Suppressor macrophage treated with lipopolysaccharide for 4 hours (primary cell): Measurements from ENCODE around the gene MGAT3.
"Not testable (repeated sequence)": the region's sequence is repeated elsewhere in the genome, so short reads cannot be mapped to it uniquely, and the experiment has no call there.

Experiments
- DNase-seq: peaks from one replicate; pipeline ENCODE4 v3.0.0-alpha.2; 2020

Gene MGAT3, protein sequence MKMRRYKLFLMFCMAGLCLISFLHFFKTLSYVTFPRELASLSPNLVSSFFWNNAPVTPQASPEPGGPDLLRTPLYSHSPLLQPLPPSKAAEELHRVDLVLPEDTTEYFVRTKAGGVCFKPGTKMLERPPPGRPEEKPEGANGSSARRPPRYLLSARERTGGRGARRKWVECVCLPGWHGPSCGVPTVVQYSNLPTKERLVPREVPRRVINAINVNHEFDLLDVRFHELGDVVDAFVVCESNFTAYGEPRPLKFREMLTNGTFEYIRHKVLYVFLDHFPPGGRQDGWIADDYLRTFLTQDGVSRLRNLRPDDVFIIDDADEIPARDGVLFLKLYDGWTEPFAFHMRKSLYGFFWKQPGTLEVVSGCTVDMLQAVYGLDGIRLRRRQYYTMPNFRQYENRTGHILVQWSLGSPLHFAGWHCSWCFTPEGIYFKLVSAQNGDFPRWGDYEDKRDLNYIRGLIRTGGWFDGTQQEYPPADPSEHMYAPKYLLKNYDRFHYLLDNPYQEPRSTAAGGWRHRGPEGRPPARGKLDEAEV

DNA sequence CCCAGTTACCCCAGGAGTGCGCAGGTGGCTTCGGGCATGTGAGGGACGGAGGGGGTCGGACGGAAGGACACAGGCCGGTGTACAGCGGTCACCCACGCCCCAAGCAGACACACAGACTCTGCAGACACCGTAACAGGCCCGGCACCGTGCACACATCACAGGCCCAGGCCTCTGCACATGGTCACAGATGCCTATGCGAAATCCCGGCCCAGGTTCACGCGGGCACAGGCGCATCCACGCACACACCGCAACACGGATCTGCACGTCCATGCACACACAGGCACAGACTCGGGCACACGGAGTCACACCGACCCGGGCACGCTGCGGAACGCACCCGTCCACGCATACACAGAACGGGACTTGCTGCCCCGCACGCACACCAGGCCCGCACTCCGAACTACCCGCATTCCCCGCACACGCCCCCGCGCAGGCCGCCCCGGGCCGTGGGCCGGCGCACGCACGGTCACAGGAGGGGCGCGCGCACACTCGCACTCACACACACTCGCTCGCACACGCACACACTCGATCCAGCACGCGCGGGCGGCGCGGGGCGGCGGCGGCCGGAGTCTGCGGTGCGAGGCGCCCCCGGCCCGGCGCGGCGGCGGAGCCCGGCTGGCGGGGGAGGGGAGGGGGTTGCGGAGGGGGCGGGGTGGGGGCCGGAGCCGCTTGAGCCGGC is at the start of gene MGAT3:
MGAT3 (plus strand) TSS at position 491 of the 676 bp plus-strand sequence. CDS start 30,336 bp downstream, outside the sequence.
- no peak for DNase-seq

DNA sequence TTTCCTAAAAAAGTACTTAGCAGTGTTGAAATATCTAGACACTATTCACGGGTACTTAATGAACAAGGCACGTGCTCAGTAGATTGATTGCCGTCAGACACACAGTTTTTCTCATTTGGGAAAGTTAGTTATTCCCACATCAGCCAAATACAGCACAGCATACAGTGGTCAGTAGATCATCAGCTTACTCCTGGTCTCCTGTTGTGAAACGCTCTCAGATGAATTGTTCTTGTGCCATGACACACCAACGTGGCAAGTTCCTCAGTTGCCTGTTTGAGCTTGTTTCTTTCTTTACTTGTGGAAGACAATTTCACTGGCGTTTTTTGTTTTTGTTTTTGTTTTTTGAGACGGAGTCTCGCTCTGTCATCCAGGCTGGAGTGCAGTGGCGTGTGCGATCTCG is 48.6 kb upstream of the MGAT3 start:
- DNase-seq = peak; percentile 79

DNA sequence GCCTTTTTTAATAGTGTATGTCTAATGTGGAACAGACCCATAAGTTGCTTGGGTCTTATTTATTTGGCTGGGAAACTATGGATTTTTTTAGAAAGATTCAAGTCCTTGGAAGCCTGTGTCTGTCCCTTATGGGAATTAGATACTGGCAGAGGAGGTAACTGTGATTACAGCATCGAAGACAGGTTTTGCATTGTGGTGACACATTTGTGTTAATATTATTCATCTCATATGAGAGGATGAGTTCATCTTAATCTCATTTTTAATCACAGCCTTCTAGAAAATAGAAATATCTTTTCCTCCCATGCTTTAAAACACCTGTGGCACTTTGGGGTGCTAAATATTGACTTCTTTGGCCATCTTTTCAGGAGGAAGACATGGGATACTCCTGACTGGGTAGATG is 48.0 kb upstream of the MGAT3 start:
- no peak for DNase-seq

DNA sequence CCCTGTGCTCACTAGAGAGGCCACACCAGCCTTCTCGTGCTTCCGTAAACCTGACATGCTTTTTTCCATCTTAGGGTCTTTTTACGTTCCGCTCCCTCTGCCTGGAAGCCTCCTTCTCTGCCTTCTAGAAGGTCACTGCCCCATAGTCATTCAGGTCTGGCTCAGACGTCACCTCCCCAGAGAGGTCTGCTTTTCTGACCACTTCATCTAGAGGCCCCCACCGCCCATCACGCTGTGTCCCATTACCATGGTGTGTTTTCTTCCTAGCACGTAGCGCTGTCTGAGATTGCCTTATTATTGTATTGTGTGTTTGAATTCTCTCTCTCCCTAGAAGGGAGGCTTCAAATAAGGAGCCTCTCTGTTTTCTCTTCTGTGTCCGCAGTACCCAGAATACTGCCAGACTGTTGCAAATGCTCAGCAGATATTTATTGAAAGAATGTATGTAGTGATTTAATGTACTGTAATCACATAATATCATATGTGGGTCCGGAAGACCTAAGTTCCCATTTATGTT is 47.2 kb upstream of the MGAT3 start:
- DNase-seq = no peak

DNA sequence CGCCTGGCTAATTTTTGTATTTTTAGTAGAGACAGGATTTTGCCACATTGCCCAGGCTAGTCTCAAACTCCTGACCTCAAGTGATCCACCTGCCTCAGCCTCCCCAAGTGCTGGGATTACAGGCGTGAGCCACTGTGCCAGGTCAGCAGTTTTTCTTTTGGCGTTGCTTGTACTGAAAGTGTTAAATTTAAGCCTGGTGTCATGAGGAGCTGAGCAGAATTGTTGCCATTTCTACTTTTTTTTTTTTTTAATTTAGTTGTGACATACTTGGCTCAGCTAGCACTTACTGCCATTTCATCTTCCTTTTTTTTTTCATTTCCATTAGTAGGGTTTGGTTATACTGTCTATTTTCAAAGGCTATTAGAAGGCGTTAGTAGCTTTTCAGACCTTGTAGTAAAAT is 46.5 kb upstream of the MGAT3 start:
- peak; percentile 50 for DNase-seq

DNA sequence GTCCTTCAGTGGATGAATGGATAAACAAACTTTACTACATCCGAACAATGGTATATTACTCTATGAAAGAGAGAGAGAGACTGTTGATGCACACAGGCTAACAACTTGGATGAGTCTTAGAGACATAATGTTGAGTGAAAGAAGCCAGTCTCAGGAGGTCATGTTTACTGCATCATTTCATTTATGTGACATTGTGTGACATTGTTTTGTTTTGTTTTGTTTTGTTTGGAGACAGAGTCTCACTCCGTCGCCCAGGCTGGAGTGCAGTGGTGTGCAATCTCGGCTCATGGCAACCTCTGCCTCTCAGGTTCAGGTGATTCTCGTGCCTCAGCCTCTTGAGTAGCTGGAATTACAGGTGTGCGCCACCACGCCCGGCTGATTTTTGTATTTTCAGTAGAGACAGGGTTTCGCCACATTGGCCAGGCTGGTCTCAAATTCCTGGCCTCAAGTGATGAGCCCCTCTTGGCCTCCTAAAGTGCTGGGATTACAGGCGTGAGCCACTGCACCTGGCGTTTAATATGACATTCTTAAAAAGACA is 44.9 kb upstream of the MGAT3 start:
- not testable (repeated sequence) for DNase-seq

DNA sequence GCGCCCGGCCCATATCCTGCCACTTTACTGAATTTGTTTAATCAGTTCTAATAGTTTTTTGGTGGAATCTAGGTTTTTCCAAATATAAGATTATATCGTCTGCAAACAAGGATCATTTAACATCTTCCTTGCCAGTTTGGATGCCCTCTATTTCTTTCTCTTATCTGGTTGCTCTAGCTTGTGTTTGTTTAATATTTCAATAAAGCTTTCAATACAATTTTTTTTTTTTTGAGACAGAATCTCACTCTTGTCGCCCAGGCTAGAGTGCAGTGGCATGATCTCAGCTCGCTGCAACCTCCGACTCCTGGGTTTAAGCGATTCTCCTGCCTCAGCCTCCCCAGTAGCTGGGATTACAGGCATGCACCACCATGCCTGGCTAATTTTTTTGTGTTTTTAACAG is 43.6 kb upstream of the MGAT3 start:
- not testable (repeated sequence) for DNase-seq

DNA sequence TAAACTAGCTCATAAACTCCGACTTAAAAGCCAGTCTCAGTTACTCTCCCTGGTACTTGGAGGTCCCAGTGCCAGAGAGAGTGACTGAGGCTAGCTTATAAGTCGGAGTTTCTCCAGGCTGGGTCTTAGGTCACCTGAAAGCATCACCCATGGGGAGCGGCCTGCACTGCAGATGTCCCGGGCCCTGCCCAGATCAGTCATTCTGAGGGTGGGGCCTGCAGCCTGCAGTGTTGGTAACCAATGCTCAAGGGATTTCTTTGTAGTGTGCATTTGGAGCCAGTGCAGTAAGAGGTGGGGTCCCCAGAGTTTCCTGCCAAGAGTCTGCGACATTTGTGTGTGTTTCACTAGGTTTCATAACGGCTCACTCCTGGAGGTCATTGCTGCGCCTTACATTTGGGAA is 42.4 kb upstream of the MGAT3 start:
- no peak for DNase-seq

DNA sequence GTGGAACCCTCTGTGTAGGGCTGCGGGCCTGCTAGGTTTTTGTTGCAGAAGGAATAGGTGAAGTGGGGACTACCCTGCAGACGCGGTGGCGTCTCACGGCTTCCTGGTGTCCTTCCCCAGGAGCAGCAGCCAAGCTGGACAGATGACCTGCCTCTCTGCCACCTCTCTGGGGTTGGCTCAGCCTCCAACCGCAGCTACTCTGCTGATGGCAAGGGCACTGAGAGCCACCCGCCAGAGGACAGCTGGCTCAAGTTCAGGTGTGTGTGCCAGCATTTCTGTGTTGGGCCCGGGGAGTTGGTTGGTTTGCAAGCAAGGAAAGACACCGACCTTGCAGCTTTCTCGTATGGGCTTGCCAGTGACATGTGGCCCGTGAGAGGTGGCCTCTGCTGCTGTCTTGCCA is 41.9 kb upstream of the MGAT3 start:
- DNase-seq = no peak

DNA sequence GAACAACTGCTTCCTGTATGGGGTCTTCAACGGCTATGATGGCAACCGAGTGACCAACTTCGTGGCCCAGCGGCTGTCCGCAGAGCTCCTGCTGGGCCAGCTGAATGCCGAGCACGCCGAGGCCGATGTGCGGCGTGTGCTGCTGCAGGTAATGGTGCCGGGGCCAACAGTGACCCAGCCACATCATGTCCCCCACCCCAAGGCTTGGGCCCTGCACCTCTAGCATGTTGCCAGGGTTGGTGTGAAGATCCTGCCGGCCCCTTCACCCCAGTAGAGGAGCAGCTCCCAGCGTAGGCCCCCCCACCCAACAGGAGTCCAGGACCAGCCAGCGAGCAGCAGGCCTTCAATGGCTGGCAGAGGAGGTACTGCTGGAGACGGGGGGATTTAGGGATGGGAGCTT is 41.3 kb upstream of the MGAT3 start:
- DNase-seq = no peak

DNA sequence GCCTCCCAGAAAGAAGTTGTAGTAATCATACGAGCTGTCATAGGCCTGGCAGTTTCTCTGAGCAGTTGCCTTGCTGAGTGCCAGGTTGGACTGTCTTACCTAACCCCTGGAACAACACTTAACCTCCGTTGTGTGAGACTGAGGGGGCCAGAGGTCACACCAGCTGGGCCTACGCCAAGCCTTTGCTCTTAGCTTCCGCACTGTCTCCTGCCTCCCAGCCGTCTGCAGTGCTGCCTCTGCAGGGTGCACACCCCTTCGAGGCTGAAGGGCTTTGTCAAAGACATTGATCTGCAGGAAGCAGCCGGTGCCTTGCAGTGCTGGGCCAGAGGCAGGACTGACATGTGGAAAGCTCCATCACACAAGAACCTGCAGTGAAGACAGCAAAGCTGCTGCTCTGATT is 40.5 kb upstream of the MGAT3 start:
- no peak for DNase-seq

DNA sequence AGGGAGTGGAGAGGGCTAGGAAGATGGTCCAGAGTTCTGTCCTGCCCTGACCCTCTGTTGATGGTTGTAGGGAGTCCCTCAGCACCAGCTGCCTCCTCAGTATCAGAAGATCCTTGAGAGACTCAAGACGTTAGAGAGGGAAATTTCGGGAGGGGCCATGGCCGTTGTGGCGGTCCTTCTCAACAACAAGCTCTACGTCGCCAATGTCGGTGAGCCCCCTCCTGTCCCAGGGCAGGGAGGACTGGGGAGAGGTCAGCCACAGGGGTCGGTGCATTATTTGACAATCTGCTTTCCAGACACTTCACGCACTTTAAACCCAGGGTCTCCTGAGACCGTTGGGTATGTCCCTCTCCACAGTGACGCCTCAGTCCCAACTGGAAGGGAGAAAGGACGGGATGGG is 39.2 kb upstream of the MGAT3 start:
- no peak for DNase-seq

DNA sequence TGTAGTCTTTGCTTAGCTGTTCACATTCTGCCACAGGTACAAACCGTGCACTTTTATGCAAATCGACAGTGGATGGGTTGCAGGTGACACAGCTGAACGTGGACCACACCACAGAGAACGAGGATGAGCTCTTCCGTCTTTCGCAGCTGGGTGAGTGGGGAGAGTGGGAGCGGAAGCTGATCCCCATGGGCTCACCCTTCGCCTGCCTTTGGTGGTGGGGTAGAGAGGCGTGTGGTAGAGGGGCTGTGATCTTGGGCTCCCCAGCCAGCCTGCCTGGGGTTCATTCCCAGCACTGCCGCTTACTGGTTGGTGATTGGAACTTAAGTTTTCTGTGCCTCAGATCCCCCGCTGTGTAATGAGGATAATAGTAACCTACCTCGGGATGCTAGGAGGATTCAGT is 38.1 kb upstream of the MGAT3 start:
- DNase-seq = no peak

DNA sequence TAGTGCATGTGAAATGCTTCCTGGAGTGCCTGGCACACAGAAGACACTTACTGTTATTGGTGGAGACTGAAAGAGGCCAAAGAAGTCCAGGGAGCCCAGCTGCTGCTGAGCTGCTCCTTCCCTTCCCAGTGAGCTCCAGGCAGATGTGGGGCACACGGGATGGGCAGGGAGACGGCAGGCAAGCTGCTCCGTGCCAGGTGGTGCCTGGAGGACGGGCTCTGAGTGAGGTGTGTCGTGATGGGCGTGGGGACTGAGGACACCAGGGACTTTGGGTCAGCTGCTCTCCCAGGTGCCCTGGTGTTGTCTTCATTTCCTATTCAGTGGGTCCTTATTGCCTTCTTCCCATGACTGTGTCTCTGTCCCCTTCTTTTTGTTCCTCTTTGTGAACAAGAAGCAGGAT is 37.7 kb upstream of the MGAT3 start:
- no peak for DNase-seq

DNA sequence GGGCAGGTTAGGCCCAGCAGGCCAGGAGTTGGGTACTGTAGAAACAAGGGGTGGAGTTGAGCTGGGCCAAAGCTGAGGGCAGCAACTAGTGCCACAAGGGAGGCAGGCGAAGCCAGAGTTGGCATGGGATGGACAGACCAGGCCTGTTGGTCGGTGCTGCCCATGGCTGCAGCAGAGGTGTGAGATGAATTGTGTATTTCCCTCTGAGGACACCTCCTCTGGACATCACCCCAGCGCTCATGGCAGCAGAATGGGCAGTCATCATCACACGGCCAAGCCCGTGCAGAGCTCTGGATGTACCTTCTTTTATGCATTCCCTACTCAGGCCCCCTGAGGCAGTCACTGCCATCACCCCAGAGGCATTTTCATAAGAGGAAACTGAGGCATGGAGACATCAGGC is 36.9 kb upstream of the MGAT3 start:
- no peak for DNase-seq

DNA sequence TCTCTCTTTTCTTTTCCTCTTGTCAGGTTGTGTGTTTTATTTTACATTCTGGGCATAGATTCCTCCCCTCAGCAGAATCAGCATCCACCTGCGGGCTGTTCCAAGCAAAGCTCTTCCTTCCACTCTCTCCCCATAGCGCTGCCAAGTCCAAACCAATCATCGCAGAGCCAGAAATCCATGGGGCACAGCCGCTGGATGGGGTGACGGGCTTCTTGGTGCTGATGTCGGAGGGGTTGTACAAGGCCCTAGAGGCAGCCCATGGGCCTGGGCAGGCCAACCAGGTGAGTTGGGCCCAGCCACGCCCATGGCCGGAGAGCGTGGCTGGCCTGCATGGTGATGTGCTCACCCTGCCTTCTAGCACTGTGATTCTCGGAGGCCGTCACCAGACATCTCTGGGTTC is 35.1 kb upstream of the MGAT3 start:
- no peak for DNase-seq

DNA sequence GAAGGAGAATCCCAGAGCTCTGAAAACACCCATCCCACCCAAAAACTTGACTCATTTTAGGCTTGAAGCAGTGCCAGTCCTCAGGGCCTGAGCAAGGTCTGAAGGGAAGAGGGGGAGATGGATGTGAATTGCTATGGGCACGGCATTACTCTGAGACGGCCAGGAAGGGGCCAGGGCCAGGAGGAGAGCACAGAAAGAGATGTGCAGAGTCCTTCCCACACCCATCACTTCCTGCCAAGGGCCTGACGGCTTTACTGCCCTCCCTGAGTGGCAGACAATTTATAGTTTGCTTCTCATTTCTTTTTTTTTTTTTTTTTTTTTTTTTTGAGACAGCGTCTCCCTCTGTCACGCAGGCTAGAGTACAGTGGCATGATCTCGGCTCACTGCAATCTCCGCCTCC is 34.7 kb upstream of the MGAT3 start:
- DNase-seq = no peak

DNA sequence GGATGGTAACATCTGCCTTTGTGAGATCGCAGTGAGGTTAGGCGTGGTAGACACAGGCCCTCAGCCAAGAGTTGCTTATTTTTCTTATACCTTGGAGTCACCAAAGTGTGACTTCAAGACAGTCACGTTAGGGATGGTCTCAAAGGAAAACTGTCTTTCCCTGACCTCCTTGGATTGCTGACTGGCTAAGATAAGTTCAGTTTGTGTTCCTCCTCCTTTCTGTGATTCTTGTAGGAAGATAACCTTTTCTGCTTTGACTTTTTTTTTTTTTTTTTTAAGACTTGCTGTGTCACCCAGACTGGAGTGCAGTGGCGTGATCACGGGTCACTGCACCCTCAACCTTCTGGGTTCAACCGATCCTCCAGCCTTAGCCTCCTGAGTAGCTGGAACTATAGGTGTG is 34.1 kb upstream of the MGAT3 start:
- DNase-seq = no peak

DNA sequence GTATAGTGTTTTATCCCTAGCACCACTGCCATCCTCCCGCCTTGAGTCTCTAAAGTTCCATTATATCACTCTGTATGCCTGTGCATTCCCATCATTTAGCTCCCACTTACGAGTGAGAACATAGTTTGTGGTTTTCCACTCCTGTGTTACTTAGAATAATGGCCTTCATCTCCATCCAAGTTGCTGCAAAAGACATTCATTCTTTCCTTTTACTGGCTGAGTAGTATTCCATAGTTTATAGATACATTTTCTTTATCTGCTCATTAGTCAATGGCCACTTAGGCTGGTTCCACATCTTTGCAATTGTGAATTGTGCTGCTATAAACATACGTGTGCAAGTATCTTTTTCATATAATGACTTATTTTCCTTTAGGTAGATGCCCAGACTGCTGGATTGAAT is 32.8 kb upstream of the MGAT3 start:
- DNase-seq = no peak

DNA sequence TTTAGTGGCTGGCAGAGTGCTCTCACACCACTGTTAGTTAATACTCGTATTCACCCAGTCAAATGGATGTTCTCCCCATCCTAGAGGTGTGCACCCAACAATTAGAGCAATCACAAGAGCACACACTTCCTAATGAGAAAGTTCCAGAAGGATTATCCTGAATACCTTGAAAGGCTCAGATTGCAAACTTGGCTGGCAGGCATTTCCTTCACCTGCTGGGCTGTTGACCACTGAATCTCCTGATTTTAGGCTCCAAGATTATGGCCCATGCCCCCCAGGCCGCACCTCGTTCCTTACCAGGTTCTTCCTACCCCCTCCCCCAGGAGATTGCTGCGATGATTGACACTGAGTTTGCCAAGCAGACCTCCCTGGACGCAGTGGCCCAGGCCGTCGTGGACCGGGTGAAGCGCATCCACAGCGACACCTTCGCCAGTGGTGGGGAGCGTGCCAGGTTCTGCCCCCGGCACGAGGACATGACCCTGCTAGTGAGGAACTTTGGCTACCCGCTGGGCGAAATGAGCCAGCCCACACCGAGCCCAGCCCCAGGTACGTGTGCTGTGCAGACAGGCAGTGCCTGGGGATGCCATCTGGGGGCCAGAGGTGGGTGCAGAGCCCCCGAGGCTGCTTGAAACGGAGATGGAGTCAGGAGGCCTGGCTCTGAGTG is 30.3 kb upstream of the MGAT3 start:
- DNase-seq = no peak

DNA sequence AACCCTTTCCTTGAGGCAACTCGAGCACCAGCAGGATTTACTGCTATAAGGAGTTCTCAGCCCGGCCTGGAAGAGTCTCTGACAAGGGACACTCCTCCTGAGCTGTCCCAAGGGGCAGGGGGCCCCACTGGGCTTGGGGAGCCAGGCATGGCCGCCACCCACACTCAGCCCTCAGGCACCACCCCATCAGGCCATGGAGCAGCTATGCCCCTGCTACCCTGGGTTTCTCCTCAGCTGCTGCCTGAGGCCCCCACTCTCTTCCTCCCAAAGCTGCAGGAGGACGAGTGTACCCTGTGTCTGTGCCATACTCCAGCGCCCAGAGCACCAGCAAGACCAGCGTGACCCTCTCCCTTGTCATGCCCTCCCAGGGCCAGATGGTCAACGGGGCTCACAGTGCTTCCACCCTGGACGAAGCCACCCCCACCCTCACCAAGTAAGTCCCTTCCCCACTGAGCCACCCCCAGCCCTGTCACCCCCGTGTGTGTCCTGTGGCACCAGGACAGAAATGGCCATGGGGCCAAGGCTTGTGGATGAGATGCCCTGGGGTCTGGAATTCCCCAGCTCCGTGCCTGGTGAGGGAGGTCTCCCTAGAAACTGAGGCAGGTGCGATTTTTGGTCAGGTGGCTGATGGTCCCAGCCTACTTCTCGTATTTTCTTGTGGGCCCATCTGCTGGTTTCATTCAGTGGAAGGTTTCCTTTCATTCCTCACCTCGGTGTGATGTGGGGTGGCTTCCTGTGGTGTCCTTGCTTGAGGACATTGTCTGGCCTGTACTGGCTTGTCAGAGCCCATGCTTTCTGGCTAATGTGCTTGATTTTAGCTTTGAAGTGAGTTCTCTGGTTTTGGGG is 28.8 kb upstream of the MGAT3 start:
- DNase-seq = no peak

DNA sequence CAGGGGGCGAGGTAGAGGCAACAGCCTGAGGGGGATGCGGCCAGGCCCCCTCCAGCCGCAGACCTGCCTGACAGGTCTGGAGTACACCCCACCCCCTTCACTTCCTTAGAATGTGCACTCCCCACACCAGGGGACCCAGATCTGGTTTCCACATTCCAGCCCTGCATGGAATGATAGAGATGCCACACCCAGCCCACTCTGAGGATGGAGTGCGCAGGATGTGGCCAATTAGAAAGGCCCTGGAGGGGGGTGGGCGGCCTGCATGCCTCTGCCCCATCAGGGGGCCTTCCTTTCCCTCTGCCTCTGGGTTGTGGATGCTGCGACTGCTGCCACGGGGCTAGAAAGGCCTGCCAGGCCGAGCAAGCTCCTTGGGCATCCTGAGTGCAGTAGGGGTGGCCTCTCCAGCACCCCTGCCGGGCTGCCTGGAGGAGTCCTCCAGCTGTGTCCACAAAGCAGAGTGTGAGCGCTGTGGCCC is 28.2 kb upstream of the MGAT3 start:
- DNase-seq = no peak
